Hepatocyte (in vitro differentiated cells): Measurements from ENCODE around the gene PPP6R2. TPM values are rescaled to one million over a fixed set of nuclear protein-coding genes. Genes with fewer than 3 reads are reported as not detected.

Experiments
- DNase-seq: peaks from one replicate; pipeline ENCODE4 v3.0.0-alpha.2; 2016; ENCODE audit warnings: low spot score
- H2AFZ ChIP-seq: fragments of 200-600 bp; sonication (generic); 2 replicates; pipeline ENCODE4 v1.6.0; 2016; ENCODE audit warnings: antibody characterized with exemption, mild to moderate bottlenecking
- H3K27ac ChIP-seq: fragments of 200-600 bp; sonication (generic); 2 replicates; pipeline ENCODE4 v1.5.1; 2016; ENCODE audit warnings: mild to moderate bottlenecking
- H3K27me3 ChIP-seq: fragments of 200-600 bp; sonication (generic); 2 replicates; pipeline ENCODE4 v1.6.1; 2016
- H3K36me3 ChIP-seq: fragments of 200-600 bp; sonication (generic); replicated peaks from 2 replicates; pipeline ENCODE4 v1.5.1; 2016; ENCODE audit warnings: low read depth; ENCODE audit not compliant: insufficient read depth
- H3K4me1 ChIP-seq: fragments of 200-600 bp; sonication (generic); 2 replicates; pipeline ENCODE4 v1.5.1; 2016; ENCODE audit warnings: mild to moderate bottlenecking, moderate library complexity; ENCODE audit not compliant: insufficient read depth
- H3K4me2 ChIP-seq: fragments of 200-600 bp; sonication (generic); 2 replicates; pipeline ENCODE4 v1.6.0; 2016
- H3K4me3 ChIP-seq: fragments of 200-600 bp; sonication (generic); 2 replicates; pipeline ENCODE4 v1.5.1; 2016; ENCODE audit warnings: mild to moderate bottlenecking
- H3K79me2 ChIP-seq: fragments of 200-600 bp; sonication (generic); 2 replicates; pipeline ENCODE4 v1.6.0; 2017; ENCODE audit warnings: mild to moderate bottlenecking
- H3K9me2 ChIP-seq: fragments of 200-600 bp; sonication (generic); replicated peaks from 2 replicates; pipeline ENCODE4 v1.6.0; 2017; ENCODE audit warnings: mild to moderate bottlenecking; ENCODE audit not compliant: insufficient read depth
- H3K9me3 ChIP-seq: fragments of 200-600 bp; sonication (generic); 2 replicates; pipeline ENCODE4 v1.5.1; 2016; ENCODE audit warnings: low read depth, mild to moderate bottlenecking
- H4K20me1 ChIP-seq: fragments of 200-600 bp; sonication (generic); 2 replicates; pipeline ENCODE4 v1.6.0; 2016; ENCODE audit warnings: mild to moderate bottlenecking; ENCODE audit not compliant: insufficient read depth, poor library complexity, severe bottlenecking
- CTCF ChIP-seq: fragments of 200-600 bp; sonication (generic); IDR thresholded peaks from 2 replicates; pipeline ENCODE4 v1.5.1; 2016; ENCODE audit warnings: antibody characterized with exemption, mild to moderate bottlenecking; ENCODE audit not compliant: poor library complexity
- EZH2 ChIP-seq: fragments of 200-600 bp; sonication (generic); IDR thresholded peaks from 2 replicates; pipeline ENCODE4 v1.6.1; 2016; ENCODE audit warnings: antibody characterized with exemption, mild to moderate bottlenecking, borderline replicate concordance
- EZH2phosphoT487 ChIP-seq: fragments of 200-600 bp; sonication (generic); IDR thresholded peaks from one replicate; pipeline ENCODE4 v1.6.1; 2018; ENCODE audit warnings: antibody characterized with exemption, mild to moderate bottlenecking, low read depth, moderate library complexity; ENCODE audit not compliant: unreplicated experiment, severe bottlenecking
- WGBS: methylation state at CpG from one replicate; pipeline ENCODE4 v1.1.6; 2016; ENCODE audit warnings: low lambda C conversion rate; ENCODE audit errors: missing lambda C conversion rate; 5-methylcytosine and 5-hydroxymethylcytosine counted together
- polyA plus RNA-seq: library from polyadenylated mRNA; unstranded; fragments of >200 nt; fragmentation: Nextera tagmentation; extraction: Ambion mirVana; gene quantifications from 2 replicates; pipeline ENCODE4 v1.2.1, GENCODE V29; 2016
- total RNA-seq: library from RNA; depleted of rRNA; stranded (reverse); fragments of >200 nt; gene quantifications from 2 replicates; pipeline ENCODE4 v1.2.3, GENCODE V29; 2014

PPP6R2 gene
- total and polyA plus RNA-seq, 2 experiments from 2014 or later = 47.0 to 57.9 TPM

- H3K4me3 ChIP-seq = peak overlapping the region; percentile 5
- H3K4me1 ChIP-seq = peaks cover 92% of the 10 kb centered on the region
- no peaks in the 10 kb centered on the region for H3K9me2 ChIP-seq
- peak overlapping the region; percentile 98 for H3K4me2 ChIP-seq
- no peak for TF ChIP-seq EZH2
- TF ChIP-seq EZH2phosphoT487 = no peak
- TF ChIP-seq CTCF = no peak
- peak overlapping the region; percentile 98 for H3K27ac ChIP-seq
- no peak overlapping the region for H2AFZ ChIP-seq
- no peaks in the 10 kb centered on the region for H3K27me3 ChIP-seq
- WGBS = 29% methylated on average over 29 of the region's 59 CpGs
- no peaks in the 10 kb centered on the region for H3K9me3 ChIP-seq
- DNase-seq = peak; percentile 70
- H4K20me1 ChIP-seq = peaks cover 88% of the 10 kb centered on the region
- H3K79me2 ChIP-seq = peaks cover 99% of the 10 kb centered on the region
- H3K36me3 ChIP-seq = no peaks in the 10 kb centered on the region
These were observed 44.0 kb upstream of the PPP6R2 start for GRCh38 chr22:50298937-50299784.

GRCh38 chr22:50299785-50300619, 43.1 kb upstream of the PPP6R2 start:
- H3K9me2 ChIP-seq = no peaks in the 10 kb centered on the region
- H2AFZ ChIP-seq = no peak overlapping the region
- H3K36me3 ChIP-seq = no peaks in the 10 kb centered on the region
- H3K9me3 ChIP-seq = no peaks in the 10 kb centered on the region
- peaks cover 83% of the 10 kb centered on the region for H4K20me1 ChIP-seq
- H3K79me2 ChIP-seq = peaks cover 99% of the 10 kb centered on the region
- 19% methylated on average over 45 of the region's 93 CpGs for WGBS
- H3K27ac ChIP-seq = peak overlapping the region; percentile 98
- no peaks in the 10 kb centered on the region for H3K27me3 ChIP-seq
- TF ChIP-seq EZH2phosphoT487 (no peak), CTCF (no peak), EZH2 (no peak)
- peak overlapping the region; percentile 27 for H3K4me3 ChIP-seq
- H3K4me2 ChIP-seq = peak overlapping the region; percentile 98
- H3K4me1 ChIP-seq = peaks cover 92% of the 10 kb centered on the region
- peak; percentile 77 for DNase-seq

GRCh38 chr22:50300620-50301257, 42.4 kb upstream of the PPP6R2 start:
- DNase-seq = no peak
- H3K4me2 ChIP-seq = peak overlapping the region; percentile 98
- no peak for TF ChIP-seq CTCF
- WGBS = 78% methylated on average over 14 of the region's 14 CpGs
- H3K27ac ChIP-seq = peak overlapping the region; percentile 98
- no peaks in the 10 kb centered on the region for H3K27me3 ChIP-seq
- no peak overlapping the region for H2AFZ ChIP-seq
- no peaks in the 10 kb centered on the region for H3K9me2 ChIP-seq
- peaks cover 97% of the 10 kb centered on the region for H3K4me1 ChIP-seq
- no peak overlapping the region for H3K4me3 ChIP-seq
- H3K36me3 ChIP-seq = no peaks in the 10 kb centered on the region
- peaks cover 83% of the 10 kb centered on the region for H4K20me1 ChIP-seq
- H3K9me3 ChIP-seq = no peaks in the 10 kb centered on the region
- H3K79me2 ChIP-seq = peaks cover 99% of the 10 kb centered on the region
